ENCODE measurements around the gene SMAD3. TPM values are rescaled to one million over a fixed set of nuclear protein-coding genes. Genes with fewer than 3 reads are reported as not detected.

The SMAD3 gene
- total RNA-seq, 6 experiments from 2014 or later, result 9.2 to 34.0 (median 14.4) TPM

GRCh38 chr15:67063689-67064606, 1.5 kb upstream of the SMAD3 start:
- Histone ChIP-seq H3K36me3 (no peaks in the 10 kb centered on the region), H3K4me3 (peak overlapping the region; percentile 63 to 76 (median 72)), H3K27ac (peak overlapping the region; percentile 89 to 97 (median 91)), H3K27me3 (no peaks in the 10 kb centered on the region), H3K4me1 (peaks cover 0 to 68% (median 26%) of the 10 kb centered on the region in 4 donors), H3K9me3 (no peaks in the 10 kb centered on the region)
- WGBS (ENCODE audit: insufficient coverage, low coverage, low lambda C conversion rate, missing lambda C conversion rate), result 37% methylated on average over 17 of the region's 33 CpGs
- peak; percentile 71 for TF ChIP-seq POLR2A (IDR thresholded peaks at IDR 0.05)
- no peak for TF ChIP-seq CTCF (IDR thresholded peaks at IDR 0.05)
- peak; percentile 56 to 79 (median 75) for DNase-seq
- intact Hi-C loops (cut with DNase I), result loop anchor here in 1 of 2 donors (10.0 kb wide), 1 partner anchor 101 kb away; no protein-coding TSS in a partner anchor
- peak; percentile 14 to 51 (median 24) for ATAC-seq

- TF ChIP-seq CTCF (IDR thresholded peaks at IDR 0.05) (peak in 1 of 4 donors; percentile 5), POLR2A (IDR thresholded peaks at IDR 0.05) (no peak)
- intact Hi-C loops (cut with DNase I), result loop anchor here in 1 of 2 donors (10.0 kb wide), 1 partner anchor 100 kb away; no protein-coding TSS in a partner anchor
- DNase-seq (no peak), ATAC-seq (peak; percentile 3 to 63 (median 5))
- Histone ChIP-seq H3K4me1 (peaks cover 0 to 64% (median 22%) of the 10 kb centered on the region in 4 donors), H3K4me3 (peak overlapping the region; percentile 63 to 76 (median 72)), H3K27ac (peak overlapping the region; percentile 89 to 97 (median 91)), H3K27me3 (no peaks in the 10 kb centered on the region), H3K36me3 (no peaks in the 10 kb centered on the region), H3K9me3 (no peaks in the 10 kb centered on the region)
- WGBS (ENCODE audit: insufficient coverage, low coverage, low lambda C conversion rate, missing lambda C conversion rate), result 5% methylated on average over 30 of the region's 75 CpGs
Measured at GRCh38 chr15:67064607-67065530, 533 bp upstream of the SMAD3 start.

GRCh38 chr15:67066041-67066958, 898 bp downstream of the SMAD3 start:
- no peaks in the 10 kb centered on the region for H3K9me3 ChIP-seq
- peak overlapping the region; percentile 60 to 97 (median 79) for H3K27ac ChIP-seq
- intact Hi-C loops (cut with DNase I), result loop anchor here in 1 of 2 donors (10.0 kb wide), 1 partner anchor 99 kb away; no protein-coding TSS in a partner anchor
- no peaks in the 10 kb centered on the region for H3K27me3 ChIP-seq
- H3K36me3 ChIP-seq, result peaks cover 0 to 9% (median 0%) of the 10 kb centered on the region in 4 donors
- peak in 1 of 3 donors; percentile 61 for DNase-seq
- H3K4me3 ChIP-seq, result peak overlapping the region; percentile 63 to 76 (median 72)
- TF ChIP-seq CTCF (IDR thresholded peaks at IDR 0.05), result no peak
- no peak for TF ChIP-seq POLR2A (IDR thresholded peaks at IDR 0.05)
- H3K4me1 ChIP-seq, result peaks cover 0 to 51% (median 17%) of the 10 kb centered on the region in 4 donors
- 0% methylated on average over 21 of the region's 72 CpGs for WGBS (ENCODE audit: insufficient coverage, low coverage, low lambda C conversion rate, missing lambda C conversion rate)
- ATAC-seq, result no peak
